Fibroblast of lung (primary cell): Measurements from ENCODE around the gene TK1.

Source experiments
- CTCF ChIP-seq, 2 donors: IDR thresholded peaks in 1 of 2; conservative IDR thresholded peaks in 1 of 2; 1 replicate in 1 of 2; 2 replicates in 1 of 2; pipeline ENCODE4 v1.5.1; 2011 to 2012; ENCODE audit warnings: low read length in 2 of 2, control low read depth in 1 of 2, inconsistent platforms in 1 of 2, low read depth in 1 of 2, mild to moderate bottlenecking in 1 of 2
- EZH2 ChIP-seq: IDR thresholded peaks from 2 replicates; pipeline ENCODE4 v1.5.1; 2012; ENCODE audit warnings: low read length, control low read depth, mild to moderate bottlenecking; ENCODE audit errors: missing control alignments

- no peak for TF ChIP-seq CTCF (conservative IDR thresholded peaks at IDR 0.05 in 1 of 2, IDR thresholded peaks at IDR 0.05 in 1 of 2; ENCODE audit: low read depth in 1 of 2, low read length in 2 of 2)
- no peak for TF ChIP-seq EZH2
Measured at GRCh38 chr17:78166416-78166815, 20.4 kb downstream of the TK1 start.
